Fibroblast of skin of back (primary cell): ENCODE results near the gene SPDYE1. TPM values are rescaled to one million over a fixed set of nuclear protein-coding genes. Genes with fewer than 3 reads are reported as not detected.
A peak's percentile ranks its signal among the peaks of the same experiment; 100 is the strongest.
"Not testable (repeated sequence)": the region's sequence is repeated elsewhere in the genome, so short reads cannot be mapped to it uniquely, and the experiment has no call there.

Source experiments
- DNase-seq: peaks from one replicate; pipeline ENCODE4 v3.0.0-alpha.2; 2013
- polyA plus RNA-seq, 2 experiments: library from polyadenylated mRNA; unstranded; fragments of 120-200 nt; gene quantifications; one replicate each; pipeline ENCODE4 v1.2.1, GENCODE V29; 2013; ENCODE audit not compliant: insufficient read length in 2 of 2

SPDYE1 gene
- polyA plus RNA-seq (2013, experiment 1 of 2; ENCODE audit: insufficient read length) = 0.29 TPM
- 0.60 TPM for polyA plus RNA-seq (2013, experiment 2 of 2; ENCODE audit: insufficient read length)

GRCh38 chr7:43997532-43997931 is at the start of gene SPDYE1:
Gene SPDYE1, plus strand, starts transcription at chr7:43997897. Its CDS starts 2,053 bp downstream, at chr7:43999950.
- not testable (repeated sequence) for DNase-seq

- DNase-seq = no peak
These were observed 45.7 kb upstream of the SPDYE1 start for GRCh38 chr7:43952028-43952427.

GRCh38 chr7:43953071-43953470 is 44.6 kb upstream of the SPDYE1 start:
- DNase-seq = no peak

- peak; percentile 50 for DNase-seq
These were observed 43.0 kb upstream of the SPDYE1 start for GRCh38 chr7:43954524-43955228.

GRCh38 chr7:43956027-43956426 is 41.7 kb upstream of the SPDYE1 start:
- DNase-seq = no peak

- no peak for DNase-seq
These were observed 36.8 kb upstream of the SPDYE1 start for GRCh38 chr7:43960933-43961332.

- not testable (repeated sequence) for DNase-seq
These were observed 31.3 kb upstream of the SPDYE1 start for GRCh38 chr7:43966392-43966791.

- DNase-seq = peak; percentile 12
These were observed 29.3 kb upstream of the SPDYE1 start for GRCh38 chr7:43968172-43969040.

- not testable (repeated sequence) for DNase-seq
These were observed 28.1 kb upstream of the SPDYE1 start for GRCh38 chr7:43969586-43969985.

GRCh38 chr7:43970698-43971097 is 27.0 kb upstream of the SPDYE1 start:
- not testable (repeated sequence) for DNase-seq

GRCh38 chr7:43974033-43974573 is 23.6 kb upstream of the SPDYE1 start:
- peak; percentile 2 for DNase-seq

GRCh38 chr7:43974725-43975482 is 22.8 kb upstream of the SPDYE1 start:
- DNase-seq = not testable (repeated sequence)

- DNase-seq = no peak
These were observed 20.2 kb upstream of the SPDYE1 start for GRCh38 chr7:43977525-43977924.

- DNase-seq = not testable (repeated sequence)
These were observed 19.6 kb upstream of the SPDYE1 start for GRCh38 chr7:43978102-43978501.

GRCh38 chr7:43982848-43983247 is 14.8 kb upstream of the SPDYE1 start:
- DNase-seq = not testable (repeated sequence)

- not testable (repeated sequence) for DNase-seq
These were observed 14.0 kb upstream of the SPDYE1 start for GRCh38 chr7:43983736-43984135.

GRCh38 chr7:43985904-43986864 is 11.5 kb upstream of the SPDYE1 start:
- peak; percentile 67 for DNase-seq

GRCh38 chr7:43987476-43987875 is 10.2 kb upstream of the SPDYE1 start:
- not testable (repeated sequence) for DNase-seq

GRCh38 chr7:43990011-43990585 is 7.6 kb upstream of the SPDYE1 start:
- DNase-seq = not testable (repeated sequence)

GRCh38 chr7:43990829-43991228 is 6.9 kb upstream of the SPDYE1 start:
- peak; percentile 3 for DNase-seq

GRCh38 chr7:43992896-43993295 is 4.8 kb upstream of the SPDYE1 start:
- peak; percentile 74 for DNase-seq
